Pulmonary artery endothelial cell (primary cell): ENCODE results near the gene DLG2. TPM values are rescaled to one million over a fixed set of nuclear protein-coding genes. Genes with fewer than 3 reads are reported as not detected.

Experiments
- DNase-seq: peaks from one replicate; pipeline ENCODE4 v3.0.0-alpha.2; 2011; ENCODE audit warnings: low read depth, low spot score
- total RNA-seq: library from RNA; depleted of rRNA; stranded (reverse); fragments of >200 nt; gene quantifications from 2 replicates; pipeline ENCODE4 v1.2.3, GENCODE V29; 2014

DLG2 gene
- total RNA-seq, 1 donor from 2014 or later = 0.66 TPM

DNA sequence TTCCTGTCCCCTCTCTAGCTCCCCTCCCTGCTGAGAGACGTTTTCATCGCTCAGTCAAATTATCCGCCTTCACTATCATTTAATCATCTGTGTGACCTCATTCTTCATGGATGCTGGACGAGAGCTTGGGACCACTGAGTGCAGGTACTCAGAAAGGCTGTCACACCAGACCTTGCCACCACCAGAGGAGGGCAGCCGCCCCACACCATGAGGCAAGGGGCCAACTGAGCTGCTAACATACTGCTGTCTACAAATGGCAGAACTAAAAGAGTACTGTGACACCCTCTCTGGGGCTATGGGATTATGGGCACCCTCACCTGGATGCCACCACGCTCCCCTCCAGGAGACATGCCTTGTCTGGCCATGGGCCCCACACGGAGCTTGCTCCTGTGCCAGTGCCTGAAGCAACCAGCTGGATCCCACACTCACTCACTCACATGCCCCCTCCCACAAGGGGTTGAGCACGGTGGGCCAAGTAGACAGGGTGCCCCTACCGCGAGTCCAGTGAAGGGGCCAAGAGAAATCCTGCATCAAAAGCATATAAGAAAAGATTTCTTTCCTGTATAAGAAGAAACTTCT lies 1670.9 kb downstream of the DLG2 start:
- DNase-seq = no peak

DNA sequence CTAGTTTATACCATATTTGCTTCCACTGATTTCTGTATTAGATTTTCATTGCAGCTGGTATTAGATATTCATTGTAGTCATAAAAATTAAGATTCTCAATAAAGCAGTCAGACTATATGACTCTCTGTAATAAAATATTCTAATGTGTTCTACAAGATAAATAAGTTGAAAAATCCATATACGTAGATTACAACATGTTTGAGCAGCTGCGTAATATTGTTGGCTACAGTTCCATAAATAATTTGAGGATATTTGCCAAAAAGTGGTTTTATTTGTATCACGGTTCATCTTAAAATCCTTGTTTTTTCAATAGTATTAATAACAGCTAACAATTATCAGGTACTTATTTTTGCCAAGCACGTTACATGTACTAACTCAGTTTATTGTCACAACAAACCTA lies 1672.4 kb downstream of the DLG2 start:
- DNase-seq = no peak

DNA sequence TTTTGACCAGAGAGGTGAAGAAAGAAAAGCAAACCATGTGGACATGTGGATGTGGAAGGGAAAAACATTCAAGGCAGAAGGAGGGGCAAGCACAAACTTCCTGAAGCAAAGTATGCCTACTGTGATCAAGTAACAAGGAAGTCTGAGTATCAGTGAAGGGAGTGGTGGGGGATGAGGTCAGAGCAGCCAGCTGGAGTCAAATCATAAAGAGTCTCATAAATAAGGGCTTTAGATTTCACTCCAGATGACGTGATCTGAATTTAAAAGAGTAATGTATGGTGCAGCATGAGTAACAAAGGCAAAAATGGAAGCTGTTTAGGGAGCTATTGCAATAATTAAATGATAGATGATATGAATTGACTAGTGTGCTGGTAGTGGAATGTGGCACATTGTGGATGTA lies 1675.6 kb downstream of the DLG2 start:
- no peak for DNase-seq

DNA sequence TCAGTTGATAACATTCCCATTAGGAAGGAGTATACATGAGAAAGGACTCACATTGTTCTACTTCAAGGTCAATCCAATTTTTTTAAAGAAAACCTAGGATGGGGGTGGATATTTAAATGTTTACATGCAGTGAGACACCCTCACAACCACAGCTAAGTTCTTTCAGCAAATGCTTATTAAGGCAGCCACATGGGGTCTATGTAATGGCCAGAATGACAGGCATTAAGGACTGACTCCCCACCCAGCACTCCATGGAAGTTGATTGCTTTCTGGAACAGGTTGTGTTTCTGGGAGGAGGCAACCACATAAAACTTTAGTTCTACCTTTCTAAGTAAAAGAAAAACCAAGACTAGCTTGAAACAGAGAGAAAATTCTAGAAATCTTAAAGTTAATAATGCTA lies 1678.9 kb downstream of the DLG2 start:
- no peak for DNase-seq

DNA sequence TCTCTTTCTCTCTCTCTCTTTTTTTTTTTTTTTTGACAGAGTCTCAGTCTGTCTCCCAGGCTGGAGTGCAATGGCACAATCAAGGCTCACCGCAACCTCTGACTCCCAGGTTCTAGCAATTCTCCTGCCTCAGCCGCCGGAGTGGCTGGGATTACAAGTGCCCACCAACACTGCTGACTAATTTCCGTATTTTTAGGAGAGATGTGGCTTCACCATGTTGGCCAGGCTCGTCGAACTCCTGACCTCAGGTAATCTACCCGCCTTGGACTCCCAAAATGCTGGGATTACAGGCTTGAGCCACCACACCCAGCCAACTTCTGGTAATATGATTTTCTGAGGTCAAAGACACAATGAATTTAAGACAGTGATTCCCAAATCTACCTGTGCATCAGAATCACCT lies 1681.2 kb downstream of the DLG2 start:
- no peak for DNase-seq

DNA sequence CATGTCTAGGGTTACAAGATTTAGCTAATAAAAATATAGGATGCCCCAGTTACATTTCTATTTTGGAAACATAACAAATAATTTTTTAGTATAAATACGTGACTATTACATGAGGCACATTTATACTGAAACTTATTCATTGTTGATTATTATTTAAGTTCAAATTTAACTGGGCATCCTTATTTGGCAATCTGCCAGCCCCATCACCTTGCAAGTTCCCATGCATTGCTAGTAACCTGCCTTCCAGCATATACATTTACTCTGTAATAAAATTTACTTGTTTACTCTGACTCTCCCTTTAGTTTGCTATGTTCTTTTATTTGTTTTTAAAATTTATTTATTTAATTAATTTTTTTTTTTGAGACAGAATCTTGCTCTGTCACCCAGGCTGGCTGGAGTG lies 1686.1 kb downstream of the DLG2 start:
- no peak for DNase-seq

DNA sequence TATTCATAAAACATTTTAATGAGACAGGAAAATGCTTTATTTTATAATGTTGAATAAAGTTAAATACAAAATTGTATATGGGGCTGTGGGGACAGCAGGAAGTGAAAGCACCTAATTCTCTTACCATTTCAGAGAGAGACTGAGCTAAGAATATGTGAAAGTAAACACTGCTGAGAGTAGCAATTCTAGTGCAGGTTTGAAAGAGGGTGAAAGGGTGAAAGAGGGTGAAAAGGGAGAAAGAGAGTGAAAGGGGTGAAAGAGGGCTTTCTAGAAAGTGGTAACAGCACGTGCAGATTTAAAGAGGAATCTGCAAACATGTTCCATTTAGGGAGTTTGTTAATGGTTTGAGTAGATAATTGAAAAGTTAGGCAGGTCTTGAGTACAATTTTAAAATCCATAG lies 1689.0 kb downstream of the DLG2 start:
- DNase-seq = no peak

DNA sequence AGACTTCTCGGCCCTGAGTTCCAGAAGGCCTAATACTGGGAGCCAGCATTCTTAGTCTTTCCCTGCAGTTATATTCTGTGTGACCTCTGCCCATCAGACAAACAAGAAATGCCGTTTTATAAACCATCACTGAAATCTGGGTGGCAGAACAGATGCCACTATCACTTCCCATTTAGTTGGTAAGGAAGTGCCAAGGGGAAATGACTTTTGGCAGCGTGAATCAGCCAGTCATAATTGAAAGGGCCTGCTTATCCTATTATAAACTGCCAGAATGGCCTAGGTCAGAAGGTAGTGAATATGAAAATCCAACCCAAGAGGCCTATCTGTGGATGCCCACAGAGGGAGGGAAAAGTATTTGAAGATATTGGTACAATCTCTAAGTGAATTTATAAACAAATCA lies 1694.1 kb downstream of the DLG2 start:
- DNase-seq = no peak

DNA sequence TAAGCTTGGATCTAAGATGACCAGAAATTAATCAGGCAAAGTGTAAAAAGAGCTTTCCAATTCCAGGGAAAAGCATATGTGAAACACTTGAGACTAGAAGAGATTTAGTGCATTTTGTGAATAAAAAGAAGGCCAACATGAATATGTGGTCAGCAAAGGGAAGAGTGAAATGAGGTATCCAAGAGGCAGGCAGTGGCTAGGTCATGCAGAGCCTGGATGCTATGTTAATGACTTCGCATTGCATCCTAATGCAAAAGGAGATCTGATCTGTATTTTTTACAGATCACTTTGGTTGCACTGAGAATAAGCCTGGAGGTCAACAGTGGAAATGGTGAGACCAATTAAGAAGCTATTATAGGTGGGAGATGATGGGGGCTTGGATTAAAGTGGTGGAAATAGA lies 1699.7 kb downstream of the DLG2 start:
- DNase-seq = no peak

DNA sequence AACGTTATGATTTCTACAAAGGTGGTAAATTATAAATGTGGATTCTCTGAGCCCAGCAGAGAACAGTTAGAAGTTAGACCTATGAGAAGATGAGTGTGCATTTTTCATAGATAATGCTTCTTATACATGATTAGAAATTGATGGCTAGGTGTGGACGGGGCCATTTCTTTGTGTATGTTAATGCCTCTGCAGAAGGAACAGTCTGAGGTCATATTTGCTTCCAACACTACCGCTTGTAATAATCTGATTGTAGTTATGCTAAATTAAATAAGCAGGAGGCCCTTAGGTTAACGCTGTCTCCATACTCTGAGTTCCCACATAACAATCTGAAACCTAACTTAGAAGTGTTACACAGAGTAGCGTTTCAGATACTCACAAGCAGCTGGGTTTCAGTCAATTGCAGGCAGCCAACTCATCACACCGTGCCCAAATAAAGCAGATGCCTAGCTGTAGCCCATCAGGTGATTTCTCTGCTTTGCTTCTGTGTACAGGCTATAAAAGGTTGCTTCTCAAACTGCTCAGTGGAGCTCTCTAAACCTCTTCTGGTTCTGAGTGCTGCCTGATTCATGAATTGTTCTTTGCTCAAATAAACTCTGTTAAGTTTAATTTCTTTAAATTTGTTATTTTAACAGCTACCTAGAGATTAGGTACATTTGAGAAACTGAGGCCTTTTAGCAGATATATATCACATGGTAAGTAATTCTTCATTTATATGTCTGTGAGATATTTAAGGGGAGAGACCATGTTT lies 1702.2 kb downstream of the DLG2 start:
- no peak for DNase-seq

DNA sequence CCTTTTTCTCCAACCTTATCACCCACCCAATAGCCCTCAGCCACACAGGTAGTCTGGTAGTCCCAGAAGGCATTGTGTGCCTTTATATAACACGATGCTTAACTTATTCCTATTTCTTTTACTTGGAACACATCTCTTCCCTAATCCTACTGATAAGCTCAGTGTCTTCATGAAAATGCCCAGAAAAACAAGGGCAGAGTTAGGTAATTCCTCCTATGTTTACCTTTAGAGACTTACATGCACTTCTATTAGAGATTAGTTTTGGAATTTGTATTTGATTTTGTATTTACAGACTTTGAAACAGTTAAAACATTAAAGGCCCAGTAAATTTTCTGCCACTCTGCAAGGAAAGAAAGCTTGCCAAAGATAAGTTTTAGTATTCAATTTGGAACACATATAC lies 1703.2 kb downstream of the DLG2 start:
- no peak for DNase-seq

DNA sequence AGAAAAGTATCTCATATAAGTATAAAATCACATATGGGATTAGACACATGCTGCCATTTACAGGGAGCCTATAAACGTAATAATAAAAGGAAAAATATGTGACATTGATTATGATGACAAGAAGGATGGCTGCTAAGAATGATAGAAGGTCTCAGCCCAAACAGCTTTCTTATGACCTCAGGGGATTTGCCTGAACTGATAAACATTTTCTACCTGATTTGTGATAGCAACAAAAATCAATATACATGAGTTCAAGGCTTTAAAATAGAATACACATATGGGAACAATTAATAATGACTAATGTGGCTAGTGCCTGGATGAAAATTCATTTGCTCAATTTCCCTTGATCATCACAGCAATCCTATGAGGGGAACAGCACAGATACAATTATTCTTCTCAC lies 1704.2 kb downstream of the DLG2 start:
- DNase-seq = no peak

DNA sequence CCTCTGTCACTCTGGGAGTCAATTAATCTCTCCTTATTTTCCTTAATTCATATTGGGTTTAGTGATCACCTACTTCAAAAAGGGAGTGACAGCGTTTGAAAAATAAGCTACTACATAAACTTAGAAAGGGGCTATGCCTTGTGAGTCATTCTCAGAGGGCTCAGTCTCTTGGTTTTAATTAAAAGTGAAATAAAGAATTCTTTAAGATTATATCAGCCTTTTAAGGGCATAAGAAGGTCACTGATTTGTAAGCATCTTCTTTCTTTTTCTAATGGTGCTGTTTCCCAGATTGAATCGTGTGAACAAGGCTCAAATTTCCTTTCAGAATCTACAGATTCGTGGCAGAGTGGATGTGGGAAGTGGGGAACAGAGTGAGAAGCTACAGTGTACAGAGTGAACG lies 1704.8 kb downstream of the DLG2 start:
- no peak for DNase-seq

DNA sequence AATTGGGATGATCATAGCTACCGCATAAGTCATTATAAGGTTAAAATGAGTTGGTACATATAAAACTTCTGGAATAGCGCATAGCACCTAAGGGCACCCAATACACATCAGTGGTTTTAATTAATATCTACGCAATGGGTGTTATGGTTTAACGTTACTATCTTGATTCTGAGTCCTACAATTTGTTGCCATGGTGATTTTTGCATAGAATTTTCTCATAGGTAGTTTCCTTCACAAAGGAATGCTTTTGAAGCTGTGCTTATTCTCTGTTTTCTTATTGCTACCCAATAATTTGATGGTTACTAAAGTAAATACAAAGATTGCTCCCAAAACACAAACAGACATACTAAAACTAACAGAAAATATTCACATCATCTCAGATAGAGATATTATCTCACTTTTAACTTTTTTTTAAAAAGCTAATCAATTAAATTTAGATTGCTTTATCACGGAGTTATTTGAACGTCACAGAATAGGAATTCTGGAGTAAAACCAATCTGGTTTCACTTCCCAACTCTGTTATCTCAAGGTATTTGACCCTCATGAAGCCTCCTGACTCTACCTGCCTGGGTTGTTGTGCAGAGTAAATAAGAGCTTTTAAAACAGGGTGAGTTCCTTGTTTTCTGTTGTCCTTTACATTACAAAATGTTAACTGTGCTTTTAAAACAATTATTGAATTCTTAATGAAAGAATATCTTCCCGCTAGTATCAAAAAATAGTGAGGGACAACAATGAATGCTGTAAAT lies 1705.5 kb downstream of the DLG2 start:
- DNase-seq = no peak

DNA sequence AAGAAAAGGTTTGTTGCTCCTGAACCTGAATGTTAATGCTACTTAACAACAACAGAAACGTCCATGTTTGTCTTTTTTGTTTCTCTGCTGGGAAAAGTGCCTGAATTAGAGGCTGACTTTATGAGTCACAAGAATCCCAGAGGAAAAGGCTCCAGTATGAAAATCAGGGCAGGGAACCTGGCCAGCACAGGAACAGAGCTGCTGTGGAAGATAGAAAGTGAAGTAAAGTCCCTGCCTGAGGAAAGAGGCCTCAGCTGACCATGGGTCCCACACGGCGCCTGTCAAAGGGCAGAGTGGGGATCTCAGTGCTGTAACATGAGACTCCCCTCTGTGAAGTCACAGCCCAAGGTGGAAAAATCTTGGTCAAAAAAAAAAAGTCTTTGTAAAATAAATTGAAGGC lies 1708.7 kb downstream of the DLG2 start:
- no peak for DNase-seq

DNA sequence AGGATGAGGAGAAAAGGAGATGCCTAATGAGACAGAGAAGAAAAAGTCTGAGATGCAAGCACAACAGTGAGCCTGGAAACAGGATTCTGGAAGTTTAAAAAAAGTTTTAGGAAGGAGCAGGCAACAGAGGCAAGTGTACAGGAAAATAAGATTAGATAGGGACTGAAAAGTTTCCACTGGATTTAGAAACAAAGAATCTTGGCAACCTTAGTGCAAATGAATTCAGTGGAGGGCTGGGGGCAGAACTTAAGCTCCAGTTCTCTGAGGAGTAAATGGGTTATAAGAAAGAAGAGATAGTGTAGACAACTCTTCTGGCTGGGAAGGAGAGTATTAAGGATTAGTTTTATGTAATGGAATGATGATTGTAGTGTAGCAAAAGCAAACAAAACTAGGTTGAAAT lies 1712.1 kb downstream of the DLG2 start:
- DNase-seq = no peak

DNA sequence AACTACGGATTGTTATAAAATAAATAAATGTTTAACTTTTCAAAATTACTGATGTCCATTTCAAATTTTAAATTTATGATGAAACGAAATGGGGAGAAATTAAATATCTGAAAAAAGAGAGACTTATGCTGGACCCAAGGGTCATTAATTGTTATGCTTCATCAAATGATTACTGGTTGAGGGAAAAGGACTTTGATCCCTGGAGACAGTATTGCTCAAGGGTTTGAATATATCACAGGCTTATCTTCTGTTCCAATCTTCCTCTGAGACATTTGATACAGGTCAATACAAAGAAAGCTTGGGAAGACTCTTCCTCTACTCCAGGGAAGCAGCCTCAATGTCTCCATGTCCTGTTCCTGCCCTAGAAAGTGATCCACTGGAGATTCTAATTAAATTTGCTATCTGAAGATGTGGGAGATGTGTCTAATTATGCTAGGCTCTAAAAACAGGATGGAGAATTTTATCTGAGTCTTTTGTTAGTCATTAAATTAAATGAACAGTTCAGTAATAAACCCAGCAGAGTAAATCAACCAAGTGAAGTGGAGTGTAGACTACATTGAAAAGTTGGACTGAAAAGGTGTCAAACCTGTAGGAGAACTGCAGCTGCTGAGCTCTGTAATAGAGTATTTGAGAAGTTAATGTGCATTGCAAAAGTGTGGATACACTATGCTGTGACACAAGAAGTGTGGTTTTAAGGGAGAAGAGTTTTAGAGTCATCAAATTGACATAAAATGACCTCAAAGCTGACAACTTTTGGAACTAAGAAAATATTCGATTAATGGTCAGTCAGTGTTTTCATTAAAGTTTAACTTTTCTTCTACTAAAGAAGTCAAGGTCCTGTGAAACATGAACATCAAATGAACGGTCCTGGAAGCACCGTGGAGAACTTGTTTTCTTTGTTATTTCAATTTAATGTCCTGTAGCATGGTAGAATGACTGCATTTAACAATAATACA lies 1717.3 kb downstream of the DLG2 start:
- no peak for DNase-seq

DNA sequence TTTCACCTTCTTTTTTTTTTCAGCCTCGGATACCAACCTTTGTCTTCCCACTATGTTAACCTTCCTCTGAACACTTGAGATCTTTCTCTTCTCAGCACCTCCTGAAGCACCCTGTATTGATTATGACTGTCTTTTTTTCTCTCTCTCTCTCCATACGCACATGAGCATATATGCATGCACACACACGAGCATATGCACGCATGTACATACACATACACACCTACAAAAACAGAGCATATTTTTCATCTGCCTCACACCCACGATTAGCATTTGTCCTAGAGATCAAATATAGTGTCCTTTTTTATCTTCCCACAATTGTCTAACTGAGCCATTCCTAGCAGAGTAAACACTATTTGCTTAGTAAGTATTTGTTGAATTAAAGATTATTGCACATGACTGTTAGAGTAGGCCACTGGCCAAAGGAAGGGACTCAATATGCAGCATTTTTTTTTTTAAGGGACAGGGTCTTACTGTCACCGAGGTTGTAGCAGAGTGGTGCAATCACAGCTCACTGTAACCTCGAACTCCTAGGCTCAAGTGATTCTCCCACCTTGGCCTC lies 1718.8 kb downstream of the DLG2 start:
- no peak for DNase-seq

DNA sequence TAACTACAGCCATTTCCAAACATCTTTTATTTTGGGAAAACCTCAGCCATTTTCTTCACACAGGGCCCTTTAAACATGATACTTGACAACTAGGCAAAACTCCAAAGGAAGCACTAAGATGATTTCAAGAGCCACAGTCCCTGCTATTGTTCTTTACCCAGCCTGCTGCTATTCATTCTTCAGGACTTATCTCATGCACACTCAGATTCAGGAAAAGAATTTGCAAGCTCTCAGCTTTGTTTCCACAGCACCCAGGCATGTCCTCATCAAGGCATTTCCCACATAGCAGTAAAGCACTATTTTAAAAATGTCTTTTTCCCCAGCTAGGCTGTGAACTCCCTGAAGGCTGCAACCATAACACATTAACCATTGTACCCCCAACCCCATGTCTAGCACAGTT lies 1731.6 kb downstream of the DLG2 start:
- DNase-seq = no peak

DNA sequence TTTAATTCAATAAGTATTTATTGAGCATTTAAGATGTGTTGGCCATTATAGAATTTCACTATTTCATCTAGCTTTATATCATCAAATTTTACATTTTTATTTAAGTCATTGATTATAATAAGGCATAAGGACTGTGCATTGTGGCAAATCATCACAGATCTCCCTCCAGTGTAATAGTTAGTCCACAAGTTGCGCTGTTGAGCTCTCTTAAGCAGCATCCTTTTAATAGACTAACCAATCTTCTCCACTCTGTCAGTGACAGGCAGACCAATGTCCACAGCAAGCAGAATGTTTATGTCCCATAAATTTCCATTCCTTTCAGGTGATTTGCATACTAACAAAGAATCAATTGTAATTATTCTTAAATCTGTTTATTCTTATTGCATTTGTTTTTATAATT lies 1745.7 kb downstream of the DLG2 start:
- DNase-seq = no peak

DNA sequence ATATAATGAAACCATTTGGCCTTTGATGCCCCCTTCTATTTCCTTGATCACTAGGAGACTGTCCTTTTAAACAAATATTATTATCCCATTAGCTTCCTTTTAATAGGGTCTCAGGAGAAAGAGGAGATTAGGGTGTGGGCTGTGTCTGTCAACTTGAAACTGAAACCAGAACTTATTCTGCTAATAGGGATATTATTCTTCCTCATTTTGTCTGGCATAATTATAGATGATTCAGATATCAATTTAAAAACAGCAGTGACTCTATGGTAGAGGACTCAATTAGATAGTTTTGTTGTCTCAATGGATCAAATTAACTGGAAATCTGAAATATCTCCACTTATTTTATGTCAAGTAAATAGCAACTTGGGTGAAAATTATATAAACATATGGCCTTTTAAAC lies 1756.1 kb downstream of the DLG2 start:
- no peak for DNase-seq
